ENCODE data around the gene TBC1D22A. TPM values are rescaled to one million over a fixed set of nuclear protein-coding genes. Genes with fewer than 3 reads are reported as not detected.
A peak's percentile ranks its signal among the peaks of the same experiment; 100 is the strongest.

Gene TBC1D22A
- total and polyA plus RNA-seq, 2 donors = 11.8 to 25.7 TPM

DNA sequence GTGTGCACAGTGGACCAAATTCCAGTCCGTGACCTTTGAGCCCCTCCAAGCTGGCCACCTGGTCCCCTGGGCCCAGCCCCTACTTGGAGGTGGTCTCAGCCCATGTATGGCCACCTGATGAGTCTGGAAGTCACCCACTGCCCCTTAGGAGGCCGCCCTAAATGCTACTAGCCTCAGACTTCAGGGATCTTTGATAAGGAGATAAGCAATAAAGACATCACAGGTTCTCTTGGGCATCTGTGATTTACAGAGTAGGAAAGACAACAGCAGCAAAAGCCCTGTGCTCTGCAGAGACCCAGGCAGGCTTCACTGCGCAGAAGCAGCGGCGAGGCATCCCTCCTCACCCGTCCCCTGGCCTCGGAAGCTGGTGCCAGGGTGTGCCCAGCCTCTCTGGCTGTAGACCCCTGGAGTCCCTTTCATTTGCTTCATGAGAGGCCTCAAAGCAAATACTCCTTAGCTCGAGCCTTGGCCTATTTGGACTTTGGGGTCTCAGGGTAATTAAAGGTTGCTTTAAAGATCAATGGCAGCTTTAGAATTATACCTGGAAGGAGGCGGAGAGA, 360.1 kb downstream of the TBC1D22A start:
- no peaks in the 10 kb centered on the region for H3K27me3 ChIP-seq (ENCODE audit: control insufficient read depth in 2 of 2, insufficient read depth in 1 of 2, low read length in 1 of 2)
- no peaks in the 10 kb centered on the region for H3K9me3 ChIP-seq (ENCODE audit: control insufficient read depth in 2 of 2, insufficient read depth in 1 of 2, low read length in 1 of 2)
- no peak overlapping the region for H3K4me3 ChIP-seq (ENCODE audit: low read length in 2 of 2)
- H3K4me1 ChIP-seq (ENCODE audit: control insufficient read depth in 2 of 2, insufficient read depth in 2 of 2, low read length in 2 of 2) = peaks cover 0 to 38% of the 10 kb centered on the region in 2 donors
- WGBS = over 99% methylated on average over 9 of the region's 9 CpGs
- no peak for DNase-seq (ENCODE audit: low read depth in 6 of 9, low spot score in 9 of 9)
- no peaks in the 10 kb centered on the region for H3K36me3 ChIP-seq (ENCODE audit: control insufficient read depth in 2 of 2, insufficient read depth in 2 of 2, low read length in 1 of 2)
- H3K27ac ChIP-seq (ENCODE audit: low read depth in 1 of 2, low read length in 1 of 2) = peak overlapping the region in 1 of 2 donors; percentile 77

DNA sequence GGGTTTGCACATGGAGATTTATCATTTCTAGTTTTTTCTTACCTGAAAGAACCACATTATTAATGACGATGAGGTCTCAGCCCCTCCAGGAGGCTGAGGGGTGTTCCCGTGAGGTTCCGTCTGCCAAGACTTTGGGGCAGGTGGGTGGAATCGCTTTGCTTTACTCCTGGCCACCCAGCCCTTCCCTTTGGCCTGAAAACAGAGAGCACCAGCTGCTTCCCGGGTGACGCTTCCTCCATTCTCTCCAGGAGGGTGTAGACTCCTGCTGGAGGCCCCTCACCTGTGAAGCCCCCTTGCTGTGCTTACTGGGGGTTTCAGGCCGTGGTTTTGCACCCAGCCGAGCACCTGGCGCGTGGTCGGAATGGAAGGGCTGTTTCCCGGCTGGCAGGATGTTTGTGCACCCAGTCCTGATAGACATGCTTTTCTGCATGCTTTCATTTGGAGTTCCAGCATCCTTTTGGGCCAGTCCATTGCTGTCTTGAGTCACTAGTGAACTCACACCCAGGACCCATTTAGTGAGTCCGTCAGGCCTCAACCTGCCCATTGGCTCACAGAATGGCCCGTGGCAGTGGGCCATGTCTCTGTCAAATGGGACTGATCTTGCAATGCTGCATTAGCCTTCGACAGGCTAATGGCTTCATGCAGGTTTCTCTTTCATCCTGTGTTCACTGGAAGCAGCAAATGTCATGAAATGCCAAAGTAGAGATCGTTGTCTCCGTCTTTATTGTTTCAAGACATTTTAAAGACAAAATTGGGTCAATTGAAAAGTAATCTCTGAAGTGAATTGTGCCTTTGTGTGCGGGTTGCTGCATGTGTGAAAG, 360.8 kb downstream of the TBC1D22A start:
- 58% methylated on average over 18 of the region's 18 CpGs for WGBS
- H3K4me1 ChIP-seq (ENCODE audit: control insufficient read depth in 2 of 2, insufficient read depth in 2 of 2, low read length in 2 of 2) = peaks cover 0 to 39% of the 10 kb centered on the region in 2 donors
- no peaks in the 10 kb centered on the region for H3K9me3 ChIP-seq (ENCODE audit: control insufficient read depth in 2 of 2, insufficient read depth in 1 of 2, low read length in 1 of 2)
- no peaks in the 10 kb centered on the region for H3K36me3 ChIP-seq (ENCODE audit: control insufficient read depth in 2 of 2, insufficient read depth in 2 of 2, low read length in 1 of 2)
- H3K27ac ChIP-seq (ENCODE audit: low read depth in 1 of 2, low read length in 1 of 2) = peak overlapping the region in 1 of 2 donors; percentile 77
- no peaks in the 10 kb centered on the region for H3K27me3 ChIP-seq (ENCODE audit: control insufficient read depth in 2 of 2, insufficient read depth in 1 of 2, low read length in 1 of 2)
- no peak overlapping the region for H3K4me3 ChIP-seq (ENCODE audit: low read length in 2 of 2)
- peak in 6 of 9 donors; percentile 14 to 67 (median 32) for DNase-seq (ENCODE audit: low read depth in 6 of 9, low spot score in 9 of 9)

GRCh38 chr22:47123827-47124442, 361.5 kb downstream of the TBC1D22A start:
- no peak overlapping the region for H3K4me3 ChIP-seq (ENCODE audit: low read length in 2 of 2)
- DNase-seq (ENCODE audit: low read depth in 6 of 9, low spot score in 9 of 9) = no peak
- peak overlapping the region in 1 of 2 donors; percentile 77 for H3K27ac ChIP-seq (ENCODE audit: low read depth in 1 of 2, low read length in 1 of 2)
- 96% methylated on average over 16 of the region's 16 CpGs for WGBS
- H3K36me3 ChIP-seq (ENCODE audit: control insufficient read depth in 2 of 2, insufficient read depth in 2 of 2, low read length in 1 of 2) = no peaks in the 10 kb centered on the region
- no peaks in the 10 kb centered on the region for H3K9me3 ChIP-seq (ENCODE audit: control insufficient read depth in 2 of 2, insufficient read depth in 1 of 2, low read length in 1 of 2)
- peaks cover 0 to 39% of the 10 kb centered on the region in 2 donors for H3K4me1 ChIP-seq (ENCODE audit: control insufficient read depth in 2 of 2, insufficient read depth in 2 of 2, low read length in 2 of 2)
- H3K27me3 ChIP-seq (ENCODE audit: control insufficient read depth in 2 of 2, insufficient read depth in 1 of 2, low read length in 1 of 2) = no peaks in the 10 kb centered on the region

DNA sequence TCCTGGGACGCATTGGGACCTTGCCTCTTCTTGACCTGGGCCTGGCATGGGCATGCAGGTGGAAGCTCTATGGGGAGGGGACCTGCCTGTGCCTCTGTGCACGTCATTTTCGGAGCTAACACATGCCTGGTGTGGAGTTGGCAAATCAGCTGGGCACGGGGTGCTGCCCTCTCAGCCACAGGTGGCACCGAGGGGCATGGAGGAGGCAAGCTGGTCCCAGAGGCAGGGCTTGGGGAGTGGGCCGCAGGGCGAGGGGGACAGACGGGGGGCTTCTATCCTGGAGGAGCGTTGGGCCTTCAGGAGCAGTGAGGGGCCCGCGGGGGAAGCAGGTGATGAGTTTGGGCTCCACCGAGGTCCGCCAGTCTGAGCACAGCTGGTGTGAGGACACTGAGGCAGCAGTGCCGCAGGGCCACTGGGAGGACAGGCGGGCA, 362.0 kb downstream of the TBC1D22A start:
- H3K27ac ChIP-seq (ENCODE audit: low read depth in 1 of 2, low read length in 1 of 2) = no peak overlapping the region
- H3K9me3 ChIP-seq (ENCODE audit: control insufficient read depth in 2 of 2, insufficient read depth in 1 of 2, low read length in 1 of 2) = no peaks in the 10 kb centered on the region
- peaks cover 0 to 41% of the 10 kb centered on the region in 2 donors for H3K4me1 ChIP-seq (ENCODE audit: control insufficient read depth in 2 of 2, insufficient read depth in 2 of 2, low read length in 2 of 2)
- no peak overlapping the region for H3K4me3 ChIP-seq (ENCODE audit: low read length in 2 of 2)
- no peaks in the 10 kb centered on the region for H3K36me3 ChIP-seq (ENCODE audit: control insufficient read depth in 2 of 2, insufficient read depth in 2 of 2, low read length in 1 of 2)
- no peak for DNase-seq (ENCODE audit: low read depth in 6 of 9, low spot score in 9 of 9)
- no peaks in the 10 kb centered on the region for H3K27me3 ChIP-seq (ENCODE audit: control insufficient read depth in 2 of 2, insufficient read depth in 1 of 2, low read length in 1 of 2)
- WGBS = 96% methylated on average over 15 of the region's 15 CpGs

- no peak for DNase-seq (ENCODE audit: low read depth in 6 of 9, low spot score in 9 of 9)
- 98% methylated on average over 14 of the region's 14 CpGs for WGBS
- H3K9me3 ChIP-seq (ENCODE audit: control insufficient read depth in 2 of 2, insufficient read depth in 1 of 2, low read length in 1 of 2) = no peaks in the 10 kb centered on the region
- no peaks in the 10 kb centered on the region for H3K36me3 ChIP-seq (ENCODE audit: control insufficient read depth in 2 of 2, insufficient read depth in 2 of 2, low read length in 1 of 2)
- peaks cover 0 to 46% of the 10 kb centered on the region in 2 donors for H3K4me1 ChIP-seq (ENCODE audit: control insufficient read depth in 2 of 2, insufficient read depth in 2 of 2, low read length in 2 of 2)
- H3K4me3 ChIP-seq (ENCODE audit: low read length in 2 of 2) = no peak overlapping the region
- H3K27me3 ChIP-seq (ENCODE audit: control insufficient read depth in 2 of 2, insufficient read depth in 1 of 2, low read length in 1 of 2) = no peaks in the 10 kb centered on the region
- no peak overlapping the region for H3K27ac ChIP-seq (ENCODE audit: low read depth in 1 of 2, low read length in 1 of 2)
Observed at GRCh38 chr22:47124961-47125360, 362.5 kb downstream of the TBC1D22A start.

GRCh38 chr22:47125603-47126002, 363.2 kb downstream of the TBC1D22A start:
- 93% methylated on average over 5 of the region's 5 CpGs for WGBS
- H3K36me3 ChIP-seq (ENCODE audit: control insufficient read depth in 2 of 2, insufficient read depth in 2 of 2, low read length in 1 of 2) = no peaks in the 10 kb centered on the region
- H3K4me3 ChIP-seq (ENCODE audit: low read length in 2 of 2) = no peak overlapping the region
- H3K27me3 ChIP-seq (ENCODE audit: control insufficient read depth in 2 of 2, insufficient read depth in 1 of 2, low read length in 1 of 2) = no peaks in the 10 kb centered on the region
- H3K9me3 ChIP-seq (ENCODE audit: control insufficient read depth in 2 of 2, insufficient read depth in 1 of 2, low read length in 1 of 2) = no peaks in the 10 kb centered on the region
- DNase-seq (ENCODE audit: low read depth in 6 of 9, low spot score in 9 of 9) = no peak
- peaks cover 0 to 52% of the 10 kb centered on the region in 2 donors for H3K4me1 ChIP-seq (ENCODE audit: control insufficient read depth in 2 of 2, insufficient read depth in 2 of 2, low read length in 2 of 2)
- H3K27ac ChIP-seq (ENCODE audit: low read depth in 1 of 2, low read length in 1 of 2) = no peak overlapping the region

- H3K4me1 ChIP-seq (ENCODE audit: control insufficient read depth in 2 of 2, insufficient read depth in 2 of 2, low read length in 2 of 2) = peaks cover 0 to 60% of the 10 kb centered on the region in 2 donors
- no peak for DNase-seq (ENCODE audit: low read depth in 6 of 9, low spot score in 9 of 9)
- no peaks in the 10 kb centered on the region for H3K36me3 ChIP-seq (ENCODE audit: control insufficient read depth in 2 of 2, insufficient read depth in 2 of 2, low read length in 1 of 2)
- H3K4me3 ChIP-seq (ENCODE audit: low read length in 2 of 2) = no peak overlapping the region
- WGBS = 97% methylated on average over 10 of the region's 10 CpGs
- H3K9me3 ChIP-seq (ENCODE audit: control insufficient read depth in 2 of 2, insufficient read depth in 1 of 2, low read length in 1 of 2) = no peaks in the 10 kb centered on the region
- no peaks in the 10 kb centered on the region for H3K27me3 ChIP-seq (ENCODE audit: control insufficient read depth in 2 of 2, insufficient read depth in 1 of 2, low read length in 1 of 2)
- no peak overlapping the region for H3K27ac ChIP-seq (ENCODE audit: low read depth in 1 of 2, low read length in 1 of 2)
Observed at GRCh38 chr22:47126344-47126811, 363.9 kb downstream of the TBC1D22A start.

DNA sequence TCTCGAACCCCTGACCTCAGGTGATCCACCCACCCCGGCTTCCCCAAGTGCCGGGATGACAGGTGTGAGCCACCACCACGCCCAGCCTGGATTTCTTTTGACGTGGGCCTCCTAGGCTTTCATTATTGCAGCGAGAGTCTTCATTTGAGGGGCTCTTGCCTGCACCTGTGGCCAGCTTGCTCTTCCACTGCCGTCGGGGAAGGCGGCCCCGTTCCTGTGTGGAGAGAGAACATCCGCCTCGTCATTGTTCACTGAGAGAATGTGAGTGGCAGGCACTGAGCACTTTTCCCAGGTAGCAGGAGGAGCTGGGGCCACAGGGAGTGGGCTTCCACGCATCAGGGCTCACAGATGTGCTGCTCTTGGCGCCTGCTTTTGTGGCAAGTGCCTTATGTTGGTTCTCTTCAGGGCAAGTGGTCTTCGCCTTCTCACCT, 365.0 kb downstream of the TBC1D22A start:
- H3K27ac ChIP-seq (ENCODE audit: low read depth in 1 of 2, low read length in 1 of 2) = no peak overlapping the region
- H3K36me3 ChIP-seq (ENCODE audit: control insufficient read depth in 2 of 2, insufficient read depth in 2 of 2, low read length in 1 of 2) = no peaks in the 10 kb centered on the region
- no peaks in the 10 kb centered on the region for H3K9me3 ChIP-seq (ENCODE audit: control insufficient read depth in 2 of 2, insufficient read depth in 1 of 2, low read length in 1 of 2)
- H3K27me3 ChIP-seq (ENCODE audit: control insufficient read depth in 2 of 2, insufficient read depth in 1 of 2, low read length in 1 of 2) = no peaks in the 10 kb centered on the region
- 94% methylated on average over 15 of the region's 15 CpGs for WGBS
- H3K4me1 ChIP-seq (ENCODE audit: control insufficient read depth in 2 of 2, insufficient read depth in 2 of 2, low read length in 2 of 2) = peaks cover 0 to 64% of the 10 kb centered on the region in 2 donors
- no peak overlapping the region for H3K4me3 ChIP-seq (ENCODE audit: low read length in 2 of 2)
- DNase-seq (ENCODE audit: low read depth in 6 of 9, low spot score in 9 of 9) = no peak

DNA sequence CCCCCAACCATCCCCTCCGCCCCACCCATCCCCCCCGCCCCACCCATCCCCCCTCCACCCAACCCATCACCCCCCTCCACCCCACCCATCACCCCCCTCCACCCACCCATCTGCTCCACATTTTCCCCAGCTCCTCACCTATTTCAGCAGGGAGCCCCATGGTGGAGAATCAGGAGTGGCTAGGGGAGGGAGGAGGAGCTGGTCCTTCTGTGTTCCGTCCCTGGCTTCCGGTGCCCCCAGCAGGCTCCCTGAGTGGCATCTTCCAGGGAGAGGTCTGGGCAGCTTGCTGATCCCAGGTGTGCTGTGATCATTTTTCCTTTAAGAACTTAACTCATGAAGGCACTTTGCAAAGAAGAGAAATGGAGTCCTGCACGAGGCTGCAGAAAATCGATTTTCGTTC, 365.8 kb downstream of the TBC1D22A start:
- 88% methylated on average over 5 of the region's 7 CpGs for WGBS
- H3K4me1 ChIP-seq (ENCODE audit: control insufficient read depth in 2 of 2, insufficient read depth in 2 of 2, low read length in 2 of 2) = peaks cover 0 to 58% of the 10 kb centered on the region in 2 donors
- DNase-seq (ENCODE audit: low read depth in 6 of 9, low spot score in 9 of 9) = no peak
- no peak overlapping the region for H3K27ac ChIP-seq (ENCODE audit: low read depth in 1 of 2, low read length in 1 of 2)
- no peaks in the 10 kb centered on the region for H3K36me3 ChIP-seq (ENCODE audit: control insufficient read depth in 2 of 2, insufficient read depth in 2 of 2, low read length in 1 of 2)
- H3K4me3 ChIP-seq (ENCODE audit: low read length in 2 of 2) = no peak overlapping the region
- no peaks in the 10 kb centered on the region for H3K9me3 ChIP-seq (ENCODE audit: control insufficient read depth in 2 of 2, insufficient read depth in 1 of 2, low read length in 1 of 2)
- no peaks in the 10 kb centered on the region for H3K27me3 ChIP-seq (ENCODE audit: control insufficient read depth in 2 of 2, insufficient read depth in 1 of 2, low read length in 1 of 2)
